Kidney epithelial cell (primary cell): Measurements from ENCODE around the gene GPR68. TPM values are rescaled to one million over a fixed set of nuclear protein-coding genes. Genes with fewer than 3 reads are reported as not detected.
"Not testable (repeated sequence)": the region's sequence is repeated elsewhere in the genome, so short reads cannot be mapped to it uniquely, and the experiment has no call there.

Source experiments
- DNase-seq: peaks from one replicate; pipeline ENCODE4 v3.0.0-alpha.2; 2010; ENCODE audit warnings: low read depth
- H3K27me3 ChIP-seq: 2 replicates; pipeline ENCODE4 v1.6.0; 2011; ENCODE audit warnings: low read length; ENCODE audit not compliant: control insufficient read depth, insufficient read depth
- H3K36me3 ChIP-seq: 2 replicates; pipeline ENCODE4 v1.5.1; 2011; ENCODE audit warnings: low read length; ENCODE audit not compliant: control insufficient read depth, insufficient read depth
- H3K4me3 ChIP-seq: 2 replicates; pipeline ENCODE4 v1.5.1; 2011; ENCODE audit warnings: low read depth, mild to moderate bottlenecking, control low read depth, low read length
- CTCF ChIP-seq: IDR thresholded peaks from 2 replicates; pipeline ENCODE4 v1.5.1; 2011; ENCODE audit warnings: mild to moderate bottlenecking, moderate library complexity, low read length, control low read depth, inconsistent platforms; ENCODE audit not compliant: insufficient read depth, poor library complexity, severe bottlenecking
- total RNA-seq: library from RNA; depleted of rRNA; stranded (reverse); fragments of >200 nt; gene quantifications from 2 replicates; pipeline ENCODE4 v1.2.3, GENCODE V29; 2015

GPR68 gene
- total RNA-seq, 1 donor from 2014 or later, result 4.7 TPM

GRCh38 chr14:91249841-91250616, 5.5 kb upstream of the GPR68 start:
- H3K36me3 ChIP-seq, result no peaks in the 10 kb centered on the region
- H3K27me3 ChIP-seq, result peaks cover 3% of the 10 kb centered on the region
- TF ChIP-seq CTCF, result no peak
- DNase-seq, result peak; percentile 93
- no peak overlapping the region for H3K4me3 ChIP-seq

GRCh38 chr14:91246051-91246852, 1.7 kb upstream of the GPR68 start:
- no peaks in the 10 kb centered on the region for H3K27me3 ChIP-seq
- no peak for TF ChIP-seq CTCF
- DNase-seq, result no peak
- no peaks in the 10 kb centered on the region for H3K36me3 ChIP-seq
- no peak overlapping the region for H3K4me3 ChIP-seq

- not testable (repeated sequence) for H3K36me3 ChIP-seq, H3K4me3 ChIP-seq, DNase-seq, H3K27me3 ChIP-seq
Observed at GRCh38 chr14:91245616-91246015, 1.1 kb upstream of the GPR68 start.

- Histone ChIP-seq H3K4me3 (no peak overlapping the region), H3K27me3 (no peaks in the 10 kb centered on the region), H3K36me3 (no peaks in the 10 kb centered on the region)
- TF ChIP-seq CTCF, result no peak
- DNase-seq, result no peak
Observed at GRCh38 chr14:91245029-91245428, 525 bp upstream of the GPR68 start.

- Histone ChIP-seq H3K36me3 (no peaks in the 10 kb centered on the region), H3K4me3 (no peak overlapping the region), H3K27me3 (no peaks in the 10 kb centered on the region)
- no peak for DNase-seq
- TF ChIP-seq CTCF, result no peak
Observed at GRCh38 chr14:91243074-91243471, 1.4 kb downstream of the GPR68 start.

- H3K27me3 ChIP-seq, result no peaks in the 10 kb centered on the region
- no peak for TF ChIP-seq CTCF
- DNase-seq, result no peak
Observed at GRCh38 chr14:91242635-91243034, 1.9 kb downstream of the GPR68 start.

More at GRCh38 chr14:91242635-91243034, 1.9 kb downstream of the GPR68 start:
- Histone ChIP-seq H3K36me3 (no peaks in the 10 kb centered on the region), H3K4me3 (no peak overlapping the region)
